K562 (cell line): Measurements from ENCODE around the gene HEXIM2. TPM values are rescaled to one million over a fixed set of nuclear protein-coding genes. Genes with fewer than 3 reads are reported as not detected.

ENCODE experiments used
- CBX5 ChIP-seq: IDR thresholded peaks from 2 replicates; pipeline ENCODE4 v1.6.1; 2014; ENCODE audit warnings: low read depth, borderline replicate concordance
- CEBPZ ChIP-seq: fragments of 150-350 bp; IDR thresholded peaks from 2 replicates; pipeline ENCODE4 v1.6.1; 2014; ENCODE audit warnings: low read depth, mild to moderate bottlenecking, low read length, borderline replicate concordance
- DACH1 ChIP-seq: fragments of 450-650 bp; IDR thresholded peaks from 2 replicates; pipeline ENCODE4 v1.6.1; 2018; ENCODE audit not compliant: partially characterized antibody
- DNMT1 ChIP-seq: fragments of 450-650 bp; IDR thresholded peaks from 2 replicates; pipeline ENCODE4 v1.6.1; 2016; ENCODE audit warnings: antibody characterized with exemption, mild to moderate bottlenecking
- FOXK1 ChIP-seq: sonication (generic); formaldehyde crosslinking; IDR thresholded peaks from 2 replicates; pipeline ENCODE4 v1.8.0; 2022; ENCODE audit warnings: missing genetic modification reagents, mild to moderate bottlenecking, borderline replicate concordance
- GTF2A2 ChIP-seq: IDR thresholded peaks from 2 replicates; pipeline ENCODE4 v1.6.1; 2016; ENCODE audit warnings: mild to moderate bottlenecking, missing genetic modification characterization, missing compliant biosample characterization
- HIVEP1 ChIP-seq: fragments of 250-450 bp; sonication (Bioruptor Pico); IDR thresholded peaks from 2 replicates; pipeline ENCODE4 v1.4.0; 2020; ENCODE audit warnings: mild to moderate bottlenecking
- HOMEZ ChIP-seq: fragments of 250-450 bp; sonication (Bioruptor Pico); IDR thresholded peaks from 2 replicates; pipeline ENCODE4 v1.4.0; 2020; ENCODE audit warnings: mild to moderate bottlenecking, moderate library complexity
- MNT ChIP-seq, 2 experiments: fragments of 450-650 bp; conservative IDR thresholded peaks; 2 replicates each; pipeline ENCODE4 v1.6.1; 2017; ENCODE audit warnings: mild to moderate bottlenecking in 2 of 2, moderate library complexity in 2 of 2
- NEUROD1 ChIP-seq: fragments of 150-350 bp; IDR thresholded peaks from 2 replicates; pipeline ENCODE4 v1.6.1; 2014; ENCODE audit warnings: borderline replicate concordance, low read length, low read depth; ENCODE audit not compliant: partially characterized antibody
- NFE2 ChIP-seq: IDR thresholded peaks from 2 replicates; pipeline ENCODE4 v1.6.1; 2014; ENCODE audit warnings: antibody characterized with exemption, low read depth
- NFIC ChIP-seq: fragments of 450-650 bp; IDR thresholded peaks from 2 replicates; pipeline ENCODE4 v1.6.1; 2017; ENCODE audit warnings: mild to moderate bottlenecking, inconsistent platforms
- RUNX1 ChIP-seq: sonication (generic); IDR thresholded peaks from 2 replicates; pipeline ENCODE4 v1.6.1; 2016; ENCODE audit warnings: antibody characterized with exemption, low read depth
- STAT6 ChIP-seq: sonication (generic); formaldehyde crosslinking; IDR thresholded peaks from 2 replicates; pipeline ENCODE4 v1.8.1; 2023; ENCODE audit warnings: mild to moderate bottlenecking, missing genetic modification reagents
- SUPT5H ChIP-seq: fragments of 450-650 bp; IDR thresholded peaks from 2 replicates; pipeline ENCODE4 v1.6.1; 2016
- TBL1XR1 ChIP-seq, 2 experiments: IDR thresholded peaks; 2 replicates each; pipeline ENCODE4 v1.6.1; 2012; ENCODE audit warnings: improper control_type of control experiment in 2 of 2, low read length in 2 of 2, mild to moderate bottlenecking in 1 of 2
- ZNF395 ChIP-seq: fragments of 200-800 bp; sonication (Bioruptor generic); IDR thresholded peaks from 2 replicates; pipeline ENCODE4 v1.6.1; 2017; ENCODE audit warnings: missing genetic modification characterization, missing compliant biosample characterization
- polyA plus RNA-seq, 8 experiments: library from polyadenylated mRNA; depleted of rRNA in 4 of 8; stranded (reverse) in 5 of 8; unstranded in 3 of 8; fragments of >200 nt; fragmentation: Nextera tagmentation in 2 of 8; fragmentation: Illumina TruSeq in 1 of 8; extraction: Ambion mirVana in 2 of 8; extraction: Trizol in 1 of 8; gene quantifications; 2 replicates each; pipeline versions ENCODE4 v1.2.1 to v1.2.3, GENCODE V29; 2011 to 2014; ENCODE audit warnings: inconsistent platforms in 1 of 8, missing spikeins in 1 of 8
- total RNA-seq, 7 experiments: library from RNA; depleted of rRNA in 6 of 7; stranded (reverse); fragments of >200 nt in 6 of 7; fragmentation: Illumina TruSeq in 2 of 7; extraction: Trizol in 2 of 7; gene quantifications; 2 replicates each; pipeline versions ENCODE4 v1.2.1 to v1.2.3, GENCODE V29; 2011 to 2021; ENCODE audit warnings: low replicate concordance in 1 of 7

The HEXIM2 gene
- total and polyA plus RNA-seq, 9 of the 15 experiments (the other 6 are each of a cell fraction or from before 2014, with no cell fraction given): 0.69 to 3.4 (median 1.1) TPM; not detected in 2

- no peak for TF ChIP-seq CEBPZ
- TF ChIP-seq NFIC: peak; percentile 50
- no peak for TF ChIP-seq RUNX1
- TF ChIP-seq CBX5: no peak
- TF ChIP-seq HOMEZ (CRISPR knock-in tag): no peak
- no peak for TF ChIP-seq HIVEP1 (CRISPR knock-in tag)
- no peak for TF ChIP-seq NFE2
- TF ChIP-seq DNMT1: no peak
- peak; percentile 81 for TF ChIP-seq GTF2A2
- no peak; the same call in 1 of the 2 replicates for TF ChIP-seq FOXK1 (CRISPR knock-in tag)
- TF ChIP-seq ZNF395 (CRISPR knock-in tag): peak; percentile 68; the same call in 1 of the 2 replicates
- TF ChIP-seq SUPT5H: peak; percentile 93
- TF ChIP-seq TBL1XR1 (IDR thresholded peaks at IDR 0.05; ENCODE audit: low read length in 2 of 2): peak; percentile 27 to 48; a peak in 2 of 4 replicates
- peak in 1 of 2 experiments; percentile 64; a peak in 2 of 4 replicates for TF ChIP-seq MNT (conservative IDR thresholded peaks at IDR 0.05)
- peak; percentile 67 for TF ChIP-seq NEUROD1
- TF ChIP-seq DACH1: peak; percentile 55
- no peak for TF ChIP-seq STAT6 (CRISPR knock-in tag)
Observed at GRCh38 chr17:45161288-45162024, at the start of gene HEXIM2 (continued).
